ENCODE measurements around the gene ZC3H14. TPM values are rescaled to one million over a fixed set of nuclear protein-coding genes. Genes with fewer than 3 reads are reported as not detected.
A peak's percentile ranks its signal among the peaks of the same experiment; 100 is the strongest.

Gene ZC3H14
- total and polyA plus RNA-seq, 8 donors: 16.2 to 37.1 (median 29.3) TPM

GRCh38 chr14:88542857-88543795, 19.7 kb upstream of the ZC3H14 start:
- ATAC-seq (peak in 2 of 4 donors; percentile 52 to 69), FAIRE-seq (no peak), DNase-seq (no peak)
- WGBS, 2 donors: 78 to 83% methylated on average over 6 of the region's 6 CpGs
- Histone ChIP-seq H3K27me3 (no peaks in the 10 kb centered on the region), H3K4me3 (no peak overlapping the region), H3K36me3 (peaks cover 0 to 6% (median 0%) of the 10 kb centered on the region in 3 donors), H3K9me3 (no peaks in the 10 kb centered on the region), H3K27ac (no peak overlapping the region), H3K4me1 (peaks cover 3 to 11% (median 10%) of the 10 kb centered on the region in 3 donors)
- TF ChIP-seq, protein P1, sequence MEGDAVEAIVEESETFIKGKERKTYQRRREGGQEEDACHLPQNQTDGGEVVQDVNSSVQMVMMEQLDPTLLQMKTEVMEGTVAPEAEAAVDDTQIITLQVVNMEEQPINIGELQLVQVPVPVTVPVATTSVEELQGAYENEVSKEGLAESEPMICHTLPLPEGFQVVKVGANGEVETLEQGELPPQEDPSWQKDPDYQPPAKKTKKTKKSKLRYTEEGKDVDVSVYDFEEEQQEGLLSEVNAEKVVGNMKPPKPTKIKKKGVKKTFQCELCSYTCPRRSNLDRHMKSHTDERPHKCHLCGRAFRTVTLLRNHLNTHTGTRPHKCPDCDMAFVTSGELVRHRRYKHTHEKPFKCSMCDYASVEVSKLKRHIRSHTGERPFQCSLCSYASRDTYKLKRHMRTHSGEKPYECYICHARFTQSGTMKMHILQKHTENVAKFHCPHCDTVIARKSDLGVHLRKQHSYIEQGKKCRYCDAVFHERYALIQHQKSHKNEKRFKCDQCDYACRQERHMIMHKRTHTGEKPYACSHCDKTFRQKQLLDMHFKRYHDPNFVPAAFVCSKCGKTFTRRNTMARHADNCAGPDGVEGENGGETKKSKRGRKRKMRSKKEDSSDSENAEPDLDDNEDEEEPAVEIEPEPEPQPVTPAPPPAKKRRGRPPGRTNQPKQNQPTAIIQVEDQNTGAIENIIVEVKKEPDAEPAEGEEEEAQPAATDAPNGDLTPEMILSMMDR (IDR thresholded peaks at IDR 0.05): no peak
- intact Hi-C loops (cut with DNase I): no loop called here

DNA sequence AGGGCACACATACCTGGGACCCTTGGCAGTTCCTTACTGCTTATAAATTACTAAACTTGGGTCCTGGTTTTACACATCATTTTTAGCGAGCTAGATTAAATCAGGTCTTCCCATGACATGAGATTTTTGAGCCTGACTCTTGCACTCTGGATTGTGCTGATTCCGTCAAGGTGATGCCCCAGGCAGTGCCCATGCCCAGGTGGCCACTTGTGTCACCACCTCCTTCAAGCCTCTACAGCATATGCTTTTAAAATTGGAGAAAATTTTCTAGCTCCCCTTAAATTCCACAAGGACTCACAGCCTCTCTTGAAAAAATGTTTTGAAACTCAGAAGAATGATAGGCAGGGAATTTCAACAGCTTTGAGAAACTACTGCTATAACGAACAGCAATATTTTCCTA, 17.6 kb upstream of the ZC3H14 start:
- FAIRE-seq (no peak), DNase-seq (no peak), ATAC-seq (no peak)
- no peak overlapping the region for H3K4me3 ChIP-seq
- no peaks in the 10 kb centered on the region for H3K9me3 ChIP-seq
- H3K36me3 ChIP-seq: peaks cover 0 to 20% (median 0%) of the 10 kb centered on the region in 3 donors
- H3K27ac ChIP-seq: no peak overlapping the region
- TF ChIP-seq, protein P1 (IDR thresholded peaks at IDR 0.05): no peak
- H3K27me3 ChIP-seq: no peaks in the 10 kb centered on the region
- peaks cover 3 to 11% (median 10%) of the 10 kb centered on the region in 3 donors for H3K4me1 ChIP-seq
- 92 to 95% methylated on average over 3 of the region's 3 CpGs for WGBS, 2 donors
- intact Hi-C loops (cut with DNase I): no loop called here

DNA sequence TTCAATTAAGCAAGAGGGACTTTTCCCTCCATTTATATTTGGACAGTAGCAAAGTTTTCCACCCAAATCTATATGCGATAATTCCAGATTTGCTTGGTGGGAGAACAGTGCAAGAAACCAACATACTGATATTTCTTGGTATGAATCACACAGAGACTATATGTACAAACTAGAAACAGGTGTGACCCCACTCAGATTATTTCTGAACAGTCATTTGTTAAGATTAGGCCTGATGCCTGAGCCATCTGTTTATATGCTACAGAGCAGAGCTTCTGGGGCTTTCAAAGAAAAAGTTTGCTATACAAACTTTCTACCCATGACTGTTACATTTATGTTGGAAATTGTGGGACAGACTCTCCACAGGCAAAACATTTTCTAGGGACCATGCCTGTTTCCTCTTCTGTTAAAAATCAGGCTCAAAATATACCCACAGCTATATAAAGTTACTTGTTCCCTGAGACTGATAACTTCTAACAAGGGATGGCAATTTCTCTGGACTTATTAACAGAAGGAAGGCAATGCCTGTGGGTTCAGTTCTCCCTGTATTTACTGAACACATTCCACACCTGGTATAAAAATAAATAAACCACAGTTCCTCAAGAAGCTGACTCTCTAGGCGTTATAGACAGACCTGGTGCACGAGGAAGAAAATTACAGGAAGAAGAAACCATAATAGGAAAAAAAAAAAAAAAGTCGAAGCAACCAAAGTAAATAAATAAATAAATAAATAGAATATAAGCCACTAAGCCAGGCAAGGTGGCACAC, 16.0 kb upstream of the ZC3H14 start:
- WGBS, 2 donors: 41 to 42% methylated on average over 4 of the region's 4 CpGs
- ATAC-seq (no peak), FAIRE-seq (no peak), DNase-seq (no peak)
- TF ChIP-seq, protein P1 (IDR thresholded peaks at IDR 0.05): no peak
- Histone ChIP-seq H3K36me3 (peaks cover 0 to 20% (median 0%) of the 10 kb centered on the region in 3 donors), H3K4me1 (peaks cover 3 to 19% (median 11%) of the 10 kb centered on the region in 3 donors), H3K9me3 (no peaks in the 10 kb centered on the region), H3K27ac (peak overlapping the region in 1 of 4 donors; percentile 18), H3K4me3 (no peak overlapping the region), H3K27me3 (no peaks in the 10 kb centered on the region)
- intact Hi-C loops (cut with DNase I): no loop called here

DNA sequence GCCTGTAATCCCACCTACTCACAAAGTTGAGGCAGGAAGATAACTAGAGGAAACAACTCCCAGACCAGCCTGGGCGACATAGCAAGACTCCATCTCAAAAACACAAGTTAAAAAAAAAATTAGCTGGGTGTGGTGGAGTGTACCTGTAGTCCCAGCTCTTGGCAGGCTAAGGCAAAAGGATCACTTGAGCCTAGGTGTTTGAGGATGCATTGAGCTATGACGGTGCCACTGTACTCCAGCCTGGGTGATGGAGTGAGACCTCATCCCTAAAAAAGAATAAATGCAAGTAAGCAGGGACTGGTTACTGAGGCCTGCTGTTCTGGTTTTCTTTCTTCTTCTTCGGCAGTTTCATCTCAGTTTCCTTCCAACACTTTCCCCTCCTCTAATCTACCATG, 15.5 kb upstream of the ZC3H14 start:
- no peaks in the 10 kb centered on the region for H3K27me3 ChIP-seq
- TF ChIP-seq, protein P1 (IDR thresholded peaks at IDR 0.05): no peak
- intact Hi-C loops (cut with DNase I): no loop called here
- ATAC-seq (no peak), FAIRE-seq (no peak), DNase-seq (no peak)
- H3K4me1 ChIP-seq: peaks cover 6 to 22% (median 12%) of the 10 kb centered on the region in 3 donors
- WGBS, 2 donors: 89 to 98% methylated on average over 3 of the region's 3 CpGs
- no peaks in the 10 kb centered on the region for H3K9me3 ChIP-seq
- H3K27ac ChIP-seq: no peak overlapping the region
- peaks cover 0 to 20% (median 0%) of the 10 kb centered on the region in 3 donors for H3K36me3 ChIP-seq
- H3K4me3 ChIP-seq: no peak overlapping the region

Measured in pancreas (tissue), 10 donors.